Tibial nerve (tissue), 4 donors: ENCODE data around the gene AXIN1. TPM values are rescaled to one million over a fixed set of nuclear protein-coding genes. Genes with fewer than 3 reads are reported as not detected.
"Not testable (repeated sequence)": the region's sequence is repeated elsewhere in the genome, so short reads cannot be mapped to it uniquely, and the experiment has no call there.

Source experiments
- DNase-seq, 2 donors: peaks; one replicate each; pipeline ENCODE4 v3.0.0-alpha.2; 2019; ENCODE audit warnings: low spot score in 2 of 2
- H3K27ac ChIP-seq, 4 donors: fragments of 200-600 bp; sonication (generic) in 3 of 4; one replicate each; pipeline ENCODE4 v1.5.1; 2017 to 2019; ENCODE audit warnings: mild to moderate bottlenecking in 1 of 4
- H3K27me3 ChIP-seq, 2 donors: fragments of 200-600 bp; sonication (generic) in 1 of 2; one replicate each; pipeline versions ENCODE4 v1.5.1 to v1.6.0; 2017 to 2019
- H3K36me3 ChIP-seq, 3 donors: fragments of 200-600 bp; sonication (generic); one replicate each; pipeline ENCODE4 v1.5.1; 2018 to 2019
- H3K4me1 ChIP-seq, 4 donors: fragments of 200-600 bp; sonication (generic) in 3 of 4; one replicate each; pipeline ENCODE4 v1.5.1; 2017 to 2019
- H3K4me3 ChIP-seq, 4 donors: fragments of 200-600 bp; sonication (generic) in 3 of 4; one replicate each; pipeline ENCODE4 v1.5.1; 2017 to 2019; ENCODE audit warnings: mild to moderate bottlenecking in 1 of 4, moderate library complexity in 1 of 4
- H3K9me3 ChIP-seq, 4 donors: fragments of 200-600 bp; sonication (generic) in 3 of 4; one replicate each; pipeline ENCODE4 v1.5.1; 2017 to 2019
- CTCF ChIP-seq, 5 experiments: fragments of 200-600 bp in 3 of 5; fragments of 450-650 bp in 2 of 5; sonication (generic) in 3 of 5; IDR thresholded peaks; one replicate each; pipeline ENCODE4 v1.5.1; 2016 to 2019; ENCODE audit warnings: antibody characterized with exemption in 5 of 5, mild to moderate bottlenecking in 3 of 5, moderate library complexity in 2 of 5
- EP300 ChIP-seq, 2 donors: sonication (generic); formaldehyde crosslinking; IDR thresholded peaks; one replicate each; pipeline ENCODE4 v1.6.1; 2017; ENCODE audit warnings: antibody characterized with exemption in 2 of 2, mild to moderate bottlenecking in 1 of 2
- POLR2A ChIP-seq, 2 donors: fragments of 450-650 bp; IDR thresholded peaks; one replicate each; pipeline ENCODE4 v1.6.1; 2017; ENCODE audit warnings: antibody characterized with exemption in 2 of 2, mild to moderate bottlenecking in 2 of 2, moderate library complexity in 2 of 2
- WGBS, 2 donors: methylation state at CpG; one replicate each; pipeline ENCODE4 v1.1.5; 2018; 5-methylcytosine and 5-hydroxymethylcytosine counted together
- total RNA-seq, 4 donors: library from RNA; depleted of rRNA; stranded (reverse); fragments of >200 nt; gene quantifications; one replicate each; pipeline ENCODE4 v1.1.0, GENCODE V29; 2016

Gene AXIN1
- total RNA-seq, 4 donors from 2014 or later: 23.4 to 37.1 (median 25.0) TPM

GRCh38 chr16:353404-354290 lies 1.1 kb upstream of the AXIN1 start:
- H3K4me3 ChIP-seq: peak overlapping the region; percentile 30 to 91 (median 54)
- WGBS, 2 donors: 70 to 78% methylated on average over 15 to 23 of the region's 25 CpGs
- TF ChIP-seq CTCF (IDR thresholded peaks at IDR 0.05): no peak
- TF ChIP-seq EP300 (IDR thresholded peaks at IDR 0.05): no peak
- no peak for TF ChIP-seq POLR2A (IDR thresholded peaks at IDR 0.05)
- peaks cover 0 to 18% (median 11%) of the 10 kb centered on the region in 4 donors for H3K4me1 ChIP-seq
- H3K36me3 ChIP-seq: no peaks in the 10 kb centered on the region
- DNase-seq: no peak
- no peaks in the 10 kb centered on the region for H3K27me3 ChIP-seq
- H3K27ac ChIP-seq: peak overlapping the region; percentile 48 to 86 (median 71)
- no peaks in the 10 kb centered on the region for H3K9me3 ChIP-seq

- no peak for DNase-seq
- H3K27ac ChIP-seq: peak overlapping the region; percentile 32 to 87 (median 66)
- no peaks in the 10 kb centered on the region for H3K27me3 ChIP-seq
These were observed 561 bp downstream of the AXIN1 start for GRCh38 chr16:351804-352520.

GRCh38 chr16:350203-350602 lies 2.3 kb downstream of the AXIN1 start:
- Histone ChIP-seq H3K27me3 (no peaks in the 10 kb centered on the region), H3K9me3 (no peaks in the 10 kb centered on the region), H3K4me1 (peaks cover 0 to 18% (median 11%) of the 10 kb centered on the region in 4 donors), H3K4me3 (no peak overlapping the region), H3K36me3 (peaks cover 0 to 21% (median 0%) of the 10 kb centered on the region in 3 donors), H3K27ac (no peak overlapping the region)
- TF ChIP-seq EP300 (IDR thresholded peaks at IDR 0.05): no peak
- TF ChIP-seq POLR2A (IDR thresholded peaks at IDR 0.05): no peak
- no peak for TF ChIP-seq CTCF (IDR thresholded peaks at IDR 0.05)
- no peak for DNase-seq
- 79 to 80% methylated on average over 8 of the region's 8 CpGs for WGBS, 2 donors

More at GRCh38 chr16:351804-352520, 561 bp downstream of the AXIN1 start:
- Histone ChIP-seq H3K4me3 (peak overlapping the region; percentile 61 to 91 (median 63)), H3K4me1 (peaks cover 0 to 18% (median 11%) of the 10 kb centered on the region in 4 donors), H3K9me3 (no peaks in the 10 kb centered on the region), H3K36me3 (peaks cover 0 to 3% (median 0%) of the 10 kb centered on the region in 3 donors)
- TF ChIP-seq CTCF (IDR thresholded peaks at IDR 0.05) (no peak), POLR2A (IDR thresholded peaks at IDR 0.05) (no peak), EP300 (IDR thresholded peaks at IDR 0.05) (no peak)
- WGBS, 2 donors: 1 to 4% methylated on average over 3 to 35 of the region's 95 CpGs

GRCh38 chr16:349211-349610 lies 3.3 kb downstream of the AXIN1 start:
- no peak overlapping the region for H3K4me3 ChIP-seq
- H3K4me1 ChIP-seq: peaks cover 0 to 18% (median 11%) of the 10 kb centered on the region in 4 donors
- TF ChIP-seq EP300 (IDR thresholded peaks at IDR 0.05) (no peak), CTCF (IDR thresholded peaks at IDR 0.05) (no peak), POLR2A (IDR thresholded peaks at IDR 0.05) (no peak)
- 74 to 77% methylated on average over 7 of the region's 7 CpGs for WGBS, 2 donors
- H3K9me3 ChIP-seq: no peaks in the 10 kb centered on the region
- H3K27ac ChIP-seq: no peak overlapping the region
- peaks cover 0 to 30% (median 0%) of the 10 kb centered on the region in 3 donors for H3K36me3 ChIP-seq
- DNase-seq: no peak
- no peaks in the 10 kb centered on the region for H3K27me3 ChIP-seq

- Histone ChIP-seq H3K36me3 (peaks cover 0 to 30% (median 0%) of the 10 kb centered on the region in 3 donors), H3K4me1 (peaks cover 0 to 18% (median 11%) of the 10 kb centered on the region in 4 donors)
- H3K9me3 ChIP-seq, H3K27ac ChIP-seq, H3K27me3 ChIP-seq, DNase-seq, H3K4me3 ChIP-seq: not testable (repeated sequence)
- WGBS, 2 donors: 95 to 96% methylated on average over 10 of the region's 10 CpGs
These were observed 4.0 kb downstream of the AXIN1 start for GRCh38 chr16:348495-348894.
